Gastrocnemius medialis (tissue), 4 donors: ENCODE measurements around the gene NOC4L. TPM values are rescaled to one million over a fixed set of nuclear protein-coding genes. Genes with fewer than 3 reads are reported as not detected.

ENCODE experiments used
- ATAC-seq, 2 donors: fragments of 150-250 bp; one replicate each; pipeline ENCODE4 v1.9.1; 2016
- DNase-seq, 2 donors: peaks; one replicate each; pipeline ENCODE4 v3.0.0-alpha.2; 2019
- H3K27ac ChIP-seq, 4 donors: fragments of 200-600 bp; sonication (generic); 1 replicate in 1 of 4; 2 replicates in 3 of 4; pipeline ENCODE4 v1.5.1; 2016 to 2018; ENCODE audit warnings: mild to moderate bottlenecking in 2 of 4, moderate library complexity in 1 of 4
- H3K27me3 ChIP-seq, 3 donors: fragments of 200-600 bp; sonication (generic) in 2 of 3; 1 replicate in 1 of 3; 2 replicates in 2 of 3; pipeline versions ENCODE4 v1.5.1 to v1.6.0; 2016 to 2019; ENCODE audit warnings: mild to moderate bottlenecking in 1 of 3, moderate library complexity in 1 of 3
- H3K36me3 ChIP-seq, 2 donors: fragments of 200-600 bp; sonication (generic) in 1 of 2; one replicate each; pipeline ENCODE4 v1.5.1; 2017 to 2018
- H3K4me1 ChIP-seq, 2 donors: fragments of 200-600 bp; sonication (generic) in 1 of 2; one replicate each; pipeline ENCODE4 v1.5.1; 2016 to 2017; ENCODE audit warnings: mild to moderate bottlenecking in 2 of 2
- H3K4me3 ChIP-seq, 4 donors: fragments of 200-600 bp; sonication (generic) in 3 of 4; 1 replicate in 1 of 4; 2 replicates in 3 of 4; pipeline ENCODE4 v1.5.1; 2016 to 2019; ENCODE audit warnings: mild to moderate bottlenecking in 2 of 4
- H3K9me3 ChIP-seq, 3 donors: fragments of 200-600 bp; sonication (generic) in 2 of 3; 1 replicate in 1 of 3; 2 replicates in 2 of 3; pipeline ENCODE4 v1.5.1; 2016 to 2019
- CTCF ChIP-seq, 5 experiments: fragments of 450-650 bp in 3 of 5; fragments of 200-600 bp in 2 of 5; sonication (generic) in 2 of 5; IDR thresholded peaks in 4 of 5; conservative IDR thresholded peaks in 1 of 5; 1 replicate in 4 of 5; 2 replicates in 1 of 5; pipeline ENCODE4 v1.5.1; 2016 to 2019; ENCODE audit warnings: antibody characterized with exemption in 5 of 5, mild to moderate bottlenecking in 3 of 5, moderate library complexity in 3 of 5
- POLR2A ChIP-seq, 2 donors: fragments of 450-650 bp; IDR thresholded peaks; one replicate each; pipeline ENCODE4 v1.6.1; 2017; ENCODE audit warnings: antibody characterized with exemption in 2 of 2, mild to moderate bottlenecking in 2 of 2, moderate library complexity in 2 of 2
- in situ Hi-C, 4 donors: fragments of 200-750 bp; cut with MboI; loops; one replicate each; pipeline versions ENCODE4 v1.15.0 to v1.8.0; 2017; ENCODE audit warnings: low sequenced_read_pairs in 4 of 4
- intact Hi-C: fragments of 100-400 bp; cut with DNase I; formaldehyde crosslinking; loops from one replicate; pipeline ENCODE4 v1.15.1; 2023; ENCODE audit warnings: low total_unique reads
- total RNA-seq, 4 donors: library from RNA; depleted of rRNA; stranded (reverse); fragments of >200 nt; gene quantifications; one replicate each; pipeline versions ENCODE4 v1.1.0 to v1.2.3, GENCODE V29; 2016

The NOC4L gene
- total RNA-seq, 4 donors from 2014 or later = 11.1 to 24.0 (median 21.2) TPM

DNA sequence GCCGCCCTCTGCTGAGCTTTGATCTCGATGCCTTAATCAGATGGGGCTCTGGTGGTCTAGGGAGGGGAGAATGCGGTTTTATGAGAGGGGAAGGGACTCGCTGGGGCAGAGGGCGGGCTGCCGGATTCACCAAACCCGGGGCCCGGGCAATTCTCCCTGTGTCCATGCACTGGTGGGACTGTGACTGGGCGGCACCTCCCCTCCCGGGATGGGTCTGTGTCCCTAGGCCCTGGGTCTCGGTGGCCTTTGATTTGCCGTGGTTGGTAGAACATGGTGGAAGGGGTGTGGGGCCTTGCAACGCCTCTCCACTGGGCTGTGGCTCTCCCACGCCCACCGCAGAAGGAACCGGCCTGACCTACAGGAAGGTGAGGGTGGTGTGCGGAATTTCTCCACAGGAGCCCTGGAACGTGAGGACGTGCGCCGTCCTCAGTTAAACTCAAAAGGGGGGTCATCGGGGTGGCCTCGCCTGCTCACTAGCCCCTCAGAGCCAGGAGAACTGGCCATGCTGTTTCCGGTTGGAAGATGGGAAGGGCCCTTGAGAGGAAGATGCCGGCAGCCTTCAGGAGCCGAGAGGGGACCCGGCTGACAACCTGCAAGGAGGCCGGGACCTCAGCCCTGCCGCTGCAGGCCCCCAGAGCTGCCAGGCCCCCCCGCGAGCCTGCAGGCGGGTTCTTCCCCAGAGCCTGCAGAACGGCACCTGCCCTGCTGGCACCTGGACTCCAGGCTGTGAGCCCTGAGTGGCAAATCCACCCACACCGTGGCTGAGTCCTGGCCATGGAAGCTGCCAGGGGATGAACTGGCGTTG is 43.6 kb downstream of the NOC4L start:
- DNase-seq (no peak), ATAC-seq (no peak)
- peaks cover 0 to 7% of the 10 kb centered on the region in 2 donors for H3K4me1 ChIP-seq
- peaks cover 0 to 48% (median 43%) of the 10 kb centered on the region in 3 donors for H3K27me3 ChIP-seq
- no peak overlapping the region for H3K27ac ChIP-seq
- H3K9me3 ChIP-seq = no peaks in the 10 kb centered on the region
- TF ChIP-seq CTCF (IDR thresholded peaks at IDR 0.05 in 4 of 5, conservative IDR thresholded peaks at IDR 0.05 in 1 of 5) = no peak
- TF ChIP-seq POLR2A (IDR thresholded peaks at IDR 0.05) = no peak
- in situ Hi-C loops = no loop called here
- intact Hi-C loops = loop anchor here (2.0 kb wide), 1 partner anchor 33 kb away; no protein-coding TSS in a partner anchor
- no peak overlapping the region for H3K4me3 ChIP-seq
- H3K36me3 ChIP-seq = no peaks in the 10 kb centered on the region

DNA sequence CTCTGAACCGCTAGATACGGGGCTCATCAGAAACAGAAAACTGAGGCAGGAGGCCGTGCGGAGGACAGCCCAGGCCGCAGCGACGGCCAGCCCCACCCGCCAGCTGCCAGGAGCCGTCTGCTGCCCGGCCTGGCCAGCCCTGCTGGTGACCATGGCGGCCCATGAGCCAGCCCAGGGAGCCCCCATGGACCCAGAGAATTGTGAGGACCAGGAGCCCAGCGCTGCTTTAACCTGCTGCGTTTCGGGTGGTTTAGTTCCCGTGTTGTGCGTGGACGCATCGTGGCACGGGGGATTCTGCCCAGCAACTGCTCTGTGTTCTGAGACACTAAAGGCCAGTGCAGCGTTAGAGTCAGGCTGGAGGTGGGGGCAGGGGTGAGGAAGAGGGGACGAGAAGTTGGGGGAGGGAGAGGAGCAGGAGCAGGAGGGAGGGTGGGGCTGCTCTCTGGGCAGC is 44.2 kb downstream of the NOC4L start:
- intact Hi-C loops (loop anchor here (2.0 kb wide), 1 partner anchor 34 kb away; no protein-coding TSS in a partner anchor), in situ Hi-C loops (no loop called here)
- H3K27me3 ChIP-seq = peaks cover 0 to 51% (median 44%) of the 10 kb centered on the region in 3 donors
- ATAC-seq (no peak), DNase-seq (no peak)
- H3K4me1 ChIP-seq = peaks cover 0 to 7% of the 10 kb centered on the region in 2 donors
- H3K4me3 ChIP-seq = peak overlapping the region in 1 of 4 donors; percentile 56
- no peak for TF ChIP-seq CTCF (IDR thresholded peaks at IDR 0.05 in 4 of 5, conservative IDR thresholded peaks at IDR 0.05 in 1 of 5)
- TF ChIP-seq POLR2A (IDR thresholded peaks at IDR 0.05) = no peak
- no peaks in the 10 kb centered on the region for H3K9me3 ChIP-seq
- no peak overlapping the region for H3K27ac ChIP-seq
- no peaks in the 10 kb centered on the region for H3K36me3 ChIP-seq

GRCh38 chr12:132188916-132189325 is 44.7 kb downstream of the NOC4L start:
- peaks cover 0 to 54% (median 46%) of the 10 kb centered on the region in 3 donors for H3K27me3 ChIP-seq
- peaks cover 0 to 7% of the 10 kb centered on the region in 2 donors for H3K4me1 ChIP-seq
- DNase-seq (no peak), ATAC-seq (no peak)
- intact Hi-C loops (loop anchor here (1.0 to 2.0 kb wide), 2 partner anchors 10 to 34 kb away; no protein-coding TSS in a partner anchor), in situ Hi-C loops (no loop called here)
- H3K36me3 ChIP-seq = no peaks in the 10 kb centered on the region
- H3K27ac ChIP-seq = peak overlapping the region; percentile 31 to 77 (median 56)
- H3K9me3 ChIP-seq = no peaks in the 10 kb centered on the region
- peak overlapping the region; percentile 56 to 65 (median 64) for H3K4me3 ChIP-seq
- TF ChIP-seq POLR2A (IDR thresholded peaks at IDR 0.05) (no peak), CTCF (IDR thresholded peaks at IDR 0.05 in 4 of 5, conservative IDR thresholded peaks at IDR 0.05 in 1 of 5) (no peak)

DNA sequence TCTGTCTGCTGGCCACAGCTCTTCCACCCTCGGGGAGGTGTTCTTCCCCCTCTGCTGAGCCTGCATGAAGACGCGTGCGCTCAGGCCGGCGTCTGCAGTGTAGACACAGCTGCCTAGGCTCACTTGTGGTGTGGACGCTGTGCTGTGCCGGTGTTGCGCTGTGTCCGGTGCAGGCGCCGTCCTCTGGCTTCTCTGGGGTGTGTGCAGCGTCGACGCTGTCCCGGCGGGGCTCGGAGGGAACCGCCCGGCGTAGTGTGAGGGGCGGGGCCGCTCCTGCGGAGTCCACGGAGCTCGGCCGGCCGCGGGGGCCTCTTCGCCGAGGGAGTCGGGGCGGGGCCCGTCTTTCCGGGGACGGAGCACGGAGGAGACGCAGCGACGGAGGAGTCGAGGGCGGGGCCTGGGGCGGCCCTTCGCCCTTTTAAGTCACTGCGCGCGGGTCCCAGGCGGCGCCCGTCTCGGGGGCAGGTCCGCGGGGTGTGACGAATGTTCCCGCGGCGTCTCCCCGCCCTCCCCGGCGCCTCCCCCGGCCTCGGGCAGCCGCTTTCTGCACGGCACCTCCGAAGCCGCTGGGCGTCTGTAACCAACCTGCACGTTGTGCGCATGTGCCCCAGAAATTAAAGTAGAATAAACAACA is 45.2 kb downstream of the NOC4L start:
- intact Hi-C loops = loop anchor here (1.0 to 2.0 kb wide), 2 partner anchors 10 to 35 kb away; no protein-coding TSS in a partner anchor
- H3K4me1 ChIP-seq = peaks cover 0 to 7% of the 10 kb centered on the region in 2 donors
- DNase-seq (peak; percentile 51 to 62), ATAC-seq (peak; percentile 66 to 69)
- in situ Hi-C loops = no loop called here
- H3K9me3 ChIP-seq = no peaks in the 10 kb centered on the region
- H3K27ac ChIP-seq = peak overlapping the region; percentile 31 to 77 (median 58)
- TF ChIP-seq POLR2A (IDR thresholded peaks at IDR 0.05) (peak; percentile 33 to 67), CTCF (IDR thresholded peaks at IDR 0.05 in 4 of 5, conservative IDR thresholded peaks at IDR 0.05 in 1 of 5) (no peak)
- peaks cover 0 to 56% (median 44%) of the 10 kb centered on the region in 3 donors for H3K27me3 ChIP-seq
- H3K4me3 ChIP-seq = peak overlapping the region; percentile 56 to 65 (median 64)
- H3K36me3 ChIP-seq = no peaks in the 10 kb centered on the region
